Subcutaneous adipose tissue (tissue), 4 donors: ENCODE data around the gene AMFR. TPM values are rescaled to one million over a fixed set of nuclear protein-coding genes. Genes with fewer than 3 reads are reported as not detected.

Experiments
- CTCF ChIP-seq: fragments of 450-650 bp; IDR thresholded peaks from one replicate; pipeline ENCODE4 v1.5.1; 2016; ENCODE audit warnings: low read depth, mild to moderate bottlenecking, control low read depth, antibody characterized with exemption, moderate library complexity
- total RNA-seq, 4 donors: library from RNA; depleted of rRNA; stranded (reverse); fragments of >200 nt; gene quantifications; one replicate each; pipeline ENCODE4 v1.1.0, GENCODE V29; 2016

AMFR gene
- total RNA-seq, 4 donors from 2014 or later: 168 to 186 (median 175) TPM

GRCh38 chr16:56318827-56319140 lies 106.6 kb downstream of the AMFR start:
- TF ChIP-seq CTCF: no peak

GRCh38 chr16:56317998-56318826 lies 107.1 kb downstream of the AMFR start:
- no peak for TF ChIP-seq CTCF

GRCh38 chr16:56316545-56316944 lies 108.8 kb downstream of the AMFR start:
- TF ChIP-seq CTCF: no peak

- no peak for TF ChIP-seq CTCF
Measured at GRCh38 chr16:56315955-56316354, 109.4 kb downstream of the AMFR start.

GRCh38 chr16:56314244-56314850 lies 111.0 kb downstream of the AMFR start:
- no peak for TF ChIP-seq CTCF

- no peak for TF ChIP-seq CTCF
Measured at GRCh38 chr16:56312556-56312955, 112.8 kb downstream of the AMFR start.

GRCh38 chr16:56312028-56312300 lies 113.4 kb downstream of the AMFR start:
- no peak for TF ChIP-seq CTCF

Other genes starting within 250 kb of the AMFR start
- gene GNAO1, start 234.1 kb downstream of the AMFR start, total RNA-seq: 1 to 10 TPM in 1 of 4 donors, under 1 TPM in 3; 0.44 to 1.6 (median 0.63) TPM
- gene NUDT21, start 25.8 kb upstream of the AMFR start, total RNA-seq: 10 to 100 TPM; 37.1 to 57.2 (median 39.8) TPM
- gene OGFOD1, start 26.0 kb upstream of the AMFR start, total RNA-seq: 10 to 100 TPM; 14.5 to 53.2 (median 26.2) TPM
- 10 to 100 TPM; 25.3 to 52.6 (median 37.9) TPM for gene BBS2, start 94.5 kb upstream of the AMFR start, total RNA-seq
- not detected for gene MT4, start 139.5 kb upstream of the AMFR start, total RNA-seq
- gene MT3, start 164.0 kb upstream of the AMFR start, total RNA-seq: 1 to 10 TPM in 1 of 4 donors, not detected in 3; 2.0 TPM
- gene MT2A, start 183.0 kb upstream of the AMFR start, total RNA-seq: 1,000 to 10,000 TPM in 1 of 4 donors, 100 to 1,000 TPM in 3; 164 to 1,003 (median 271) TPM
- gene MT1E, start 200.2 kb upstream of the AMFR start, total RNA-seq: 1,000 to 10,000 TPM in 1 of 4 donors, 100 to 1,000 TPM in 3; 205 to 2,492 (median 258) TPM
- 100 to 1,000 TPM in 1 of 4 donors, 10 to 100 TPM in 3; 15.1 to 485 (median 52.6) TPM for gene MT1M, start 207.1 kb upstream of the AMFR start, total RNA-seq
- gene MT1A, start 213.1 kb upstream of the AMFR start, total RNA-seq: 1,000 to 10,000 TPM in 1 of 4 donors, 100 to 1,000 TPM in 1, 10 to 100 TPM in 2; 44.4 to 1,063 (median 111) TPM
- gene MT1B, start 226.3 kb upstream of the AMFR start, total RNA-seq: not detected
- gene MT1F, start 232.4 kb upstream of the AMFR start, total RNA-seq: 10 to 100 TPM in 3 of 4 donors, 1 to 10 TPM in 1; 9.2 to 55.1 (median 11.8) TPM
- 100 to 1,000 TPM in 1 of 4 donors, 10 to 100 TPM in 2, not detected in 1; 15.8 to 315 (median 21.4) TPM for gene MT1G, start 242.5 kb upstream of the AMFR start, total RNA-seq
- 10 to 100 TPM in 1 of 4 donors, not detected in 3; 11.9 TPM for gene MT1H, start 244.3 kb upstream of the AMFR start, total RNA-seq